Dendritic cell treated with granulocyte-macrophage colony-stimulating factor and Interleukin-4, amounts not matched to agents 40 ng/mL and 50 ng/mL, for 4 days (primary cell): ENCODE measurements around the gene SMIM7.

Source experiments
- H3K27ac Mint-ChIP-seq: one replicate; pipeline ENCODE4 v1.8.0; 2022; ENCODE audit warnings: mild to moderate bottlenecking, mixed read lengths
- H3K27me3 Mint-ChIP-seq: one replicate; pipeline ENCODE4 v1.8.0; 2022; ENCODE audit warnings: mild to moderate bottlenecking, mixed read lengths
- H3K36me3 Mint-ChIP-seq: one replicate; pipeline ENCODE4 v1.8.0; 2022; ENCODE audit warnings: low read depth, mixed read lengths
- H3K4me1 Mint-ChIP-seq: one replicate; pipeline ENCODE4 v1.8.0; 2022; ENCODE audit warnings: low read depth, mixed read lengths
- H3K4me3 Mint-ChIP-seq: one replicate; pipeline ENCODE4 v1.8.0; 2022; ENCODE audit warnings: mild to moderate bottlenecking, moderate library complexity, mixed read lengths
- H3K9me3 Mint-ChIP-seq: one replicate; pipeline ENCODE4 v1.8.0; 2022; ENCODE audit warnings: mixed read lengths
- intact Hi-C: fragments of 100-400 bp; cut with micrococcal nuclease; formaldehyde crosslinking; loops from one replicate; pipeline ENCODE4 v1.15.0; 2022

SMIM7 gene

GRCh38 chr19:16645140-16645539 lies 14.8 kb downstream of the SMIM7 start:
- no peaks in the 10 kb centered on the region for H3K9me3 Mint-ChIP-seq
- no peaks in the 10 kb centered on the region for H3K27me3 Mint-ChIP-seq
- H3K27ac Mint-ChIP-seq, result no peak overlapping the region
- no peak overlapping the region for H3K4me3 Mint-ChIP-seq
- intact Hi-C loops, result no loop called here
- peaks cover 100% of the 10 kb centered on the region for H3K36me3 Mint-ChIP-seq
- H3K4me1 Mint-ChIP-seq, result peaks cover 7% of the 10 kb centered on the region

DNA sequence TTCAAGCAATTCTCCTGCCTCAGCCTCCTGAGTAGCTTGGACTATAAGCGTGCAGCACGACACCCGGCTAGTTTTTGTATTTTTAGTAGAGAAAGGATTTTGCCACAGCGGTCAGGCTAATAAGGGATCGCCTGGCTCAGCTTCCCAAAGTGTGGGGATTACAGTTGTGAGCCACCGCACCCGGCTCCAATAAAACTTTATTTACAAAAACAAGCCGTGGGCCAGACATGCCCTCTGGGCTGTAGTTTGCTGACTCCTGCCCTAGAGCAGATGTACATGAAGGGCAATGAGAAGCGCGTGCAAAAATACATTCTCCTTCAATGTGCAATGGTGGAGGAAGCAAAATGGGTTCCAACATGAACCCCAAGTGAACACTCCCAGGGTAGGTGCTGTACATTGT lies 18.2 kb downstream of the SMIM7 start:
- Mint-ChIP-seq H3K27me3 (no peaks in the 10 kb centered on the region), H3K4me3 (no peak overlapping the region), H3K27ac (no peak overlapping the region), H3K9me3 (no peaks in the 10 kb centered on the region), H3K4me1 (peaks cover 5% of the 10 kb centered on the region), H3K36me3 (peaks cover 100% of the 10 kb centered on the region)
- intact Hi-C loops, result no loop called here

DNA sequence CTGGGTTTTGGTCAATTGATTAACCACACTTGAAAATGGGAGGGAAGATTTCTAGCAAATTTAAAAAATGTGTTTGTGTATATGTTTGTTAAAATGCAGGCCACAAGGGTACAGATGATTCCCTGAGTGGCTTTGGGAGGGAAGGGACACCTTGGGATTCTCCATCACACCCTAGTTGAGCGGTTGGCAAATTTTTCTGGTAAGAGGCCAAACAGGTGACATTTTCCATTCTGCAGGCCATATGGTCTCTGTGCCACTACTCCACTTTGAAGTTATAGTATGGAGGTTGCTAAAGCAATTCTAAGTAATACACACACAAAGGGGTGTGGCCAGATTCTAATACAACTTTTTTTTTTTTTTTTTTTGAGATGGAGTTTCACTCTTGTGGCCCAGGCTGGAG lies 19.0 kb downstream of the SMIM7 start:
- Mint-ChIP-seq H3K4me3 (no peak overlapping the region), H3K4me1 (peaks cover 5% of the 10 kb centered on the region), H3K36me3 (peaks cover 100% of the 10 kb centered on the region), H3K27ac (no peak overlapping the region), H3K27me3 (no peaks in the 10 kb centered on the region), H3K9me3 (no peaks in the 10 kb centered on the region)
- intact Hi-C loops, result no loop called here

- H3K4me1 Mint-ChIP-seq, result peaks cover 5% of the 10 kb centered on the region
- no peak overlapping the region for H3K4me3 Mint-ChIP-seq
- H3K27ac Mint-ChIP-seq, result no peak overlapping the region
- no peaks in the 10 kb centered on the region for H3K27me3 Mint-ChIP-seq
- intact Hi-C loops, result no loop called here
- H3K9me3 Mint-ChIP-seq, result no peaks in the 10 kb centered on the region
- peaks cover 98% of the 10 kb centered on the region for H3K36me3 Mint-ChIP-seq
Observed at GRCh38 chr19:16638666-16639065, 21.3 kb downstream of the SMIM7 start.

DNA sequence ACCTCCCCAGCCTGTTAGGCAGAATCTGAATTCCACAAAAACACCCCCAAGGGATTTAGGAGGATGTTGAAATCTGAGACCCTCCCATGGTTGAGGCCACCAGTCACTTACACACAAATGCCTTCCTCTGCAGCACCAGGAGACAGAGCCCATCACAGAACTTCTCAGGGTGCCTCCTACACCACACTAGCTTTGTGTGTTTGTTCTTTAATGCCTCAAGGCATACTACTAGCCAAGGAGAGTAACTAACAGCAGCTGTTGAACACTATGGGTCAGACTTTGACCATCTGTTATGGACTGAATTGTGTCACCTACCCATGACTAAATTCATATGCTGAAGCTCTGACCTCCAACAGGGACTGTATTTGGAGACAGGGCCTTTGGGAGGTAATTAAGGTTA lies 22.4 kb downstream of the SMIM7 start:
- Mint-ChIP-seq H3K4me1 (peaks cover 5% of the 10 kb centered on the region), H3K27me3 (no peaks in the 10 kb centered on the region), H3K36me3 (peaks cover 98% of the 10 kb centered on the region), H3K9me3 (no peaks in the 10 kb centered on the region), H3K4me3 (no peak overlapping the region), H3K27ac (no peak overlapping the region)
- intact Hi-C loops, result no loop called here

- intact Hi-C loops, result no loop called here
- peaks cover 76% of the 10 kb centered on the region for H3K36me3 Mint-ChIP-seq
- no peaks in the 10 kb centered on the region for H3K27me3 Mint-ChIP-seq
- no peak overlapping the region for H3K27ac Mint-ChIP-seq
- H3K4me1 Mint-ChIP-seq, result peaks cover 19% of the 10 kb centered on the region
- no peak overlapping the region for H3K4me3 Mint-ChIP-seq
- H3K9me3 Mint-ChIP-seq, result no peaks in the 10 kb centered on the region
Observed at GRCh38 chr19:16631465-16631864, 28.5 kb downstream of the SMIM7 start.

GRCh38 chr19:16628984-16629691 lies 30.8 kb downstream of the SMIM7 start:
- peak overlapping the region; percentile 94 for H3K27ac Mint-ChIP-seq
- H3K36me3 Mint-ChIP-seq, result peaks cover 70% of the 10 kb centered on the region

DNA sequence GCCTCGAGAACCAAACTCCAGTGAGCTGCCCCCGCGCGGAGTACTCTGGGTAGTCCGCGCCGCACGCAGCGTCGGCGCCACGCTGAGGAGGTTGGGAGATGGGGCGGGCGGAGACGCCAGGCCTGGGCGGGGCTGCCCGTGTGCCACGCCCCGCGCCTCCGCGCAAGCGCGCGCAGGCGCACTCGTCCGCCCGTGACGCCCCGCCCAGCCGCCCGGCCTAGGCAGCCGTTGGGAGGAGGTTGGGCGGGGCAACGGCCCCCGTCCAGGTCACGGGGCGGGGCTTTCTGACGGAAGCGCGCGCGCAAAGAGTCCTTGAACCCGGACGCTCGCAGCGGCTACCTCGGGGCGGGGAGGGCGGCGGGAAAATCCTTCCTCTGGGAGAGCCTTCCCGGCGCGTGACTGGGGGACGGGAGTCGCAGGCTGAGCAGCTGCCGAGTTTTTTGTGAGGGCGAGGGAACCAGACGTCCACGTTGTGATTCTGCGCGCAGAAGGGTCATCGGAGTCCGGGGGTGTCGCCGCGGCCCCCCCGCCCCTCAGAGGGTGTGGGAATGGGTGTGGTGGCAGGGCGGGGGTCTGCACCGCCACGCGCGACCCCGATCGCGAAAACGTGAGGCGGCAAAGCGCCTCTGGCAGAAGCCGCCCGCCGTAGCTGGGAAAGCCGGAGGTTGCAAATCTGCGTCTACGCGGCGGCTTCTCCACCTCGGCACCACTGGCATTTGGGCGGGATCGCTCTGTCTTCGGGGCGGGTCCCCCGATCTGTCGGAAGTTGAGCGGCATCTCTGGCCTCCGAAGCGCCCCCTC lies 31.6 kb downstream of the SMIM7 start, which contains the start of gene MED26:
TSS of gene MED26 (minus strand) at position 22 of the 801 bp plus-strand sequence. CDS start 261 bp downstream, outside the sequence.
- H3K9me3 Mint-ChIP-seq, result no peaks in the 10 kb centered on the region
- peaks cover 44% of the 10 kb centered on the region for H3K4me1 Mint-ChIP-seq
- H3K27ac Mint-ChIP-seq, result peak within 1 kb of the TSS; percentile 97
- H3K36me3 Mint-ChIP-seq, result peaks cover 72% of the 10 kb centered on the region
- H3K4me3 Mint-ChIP-seq, result peak within 1 kb of the TSS; percentile 99
- H3K27me3 Mint-ChIP-seq, result no peaks in the 10 kb centered on the region
- intact Hi-C loops, result loop anchor here (1.0 to 5.0 kb wide), 4 partner anchors 32 to 86 kb away; partner anchors contain the start of genes CHERP, SLC35E1, SMIM7 and TMEM38A

More at GRCh38 chr19:16628984-16629691, 30.8 kb downstream of the SMIM7 start:
- Mint-ChIP-seq H3K9me3 (no peaks in the 10 kb centered on the region), H3K27me3 (no peaks in the 10 kb centered on the region), H3K4me3 (peak overlapping the region; percentile 97), H3K4me1 (peaks cover 39% of the 10 kb centered on the region)
- intact Hi-C loops, result loop anchor here (1.0 to 5.0 kb wide), 4 partner anchors 32 to 87 kb away; partner anchors contain the start of genes CHERP, SLC35E1, SMIM7 and TMEM38A

- intact Hi-C loops, result loop anchor here (1.0 to 5.0 kb wide), 4 partner anchors 33 to 86 kb away; partner anchors contain the start of genes CHERP, SLC35E1, SMIM7 and TMEM38A
- Mint-ChIP-seq H3K4me3 (peak overlapping the region; percentile 99), H3K27me3 (no peaks in the 10 kb centered on the region), H3K9me3 (no peaks in the 10 kb centered on the region), H3K4me1 (peaks cover 46% of the 10 kb centered on the region), H3K27ac (peak overlapping the region; percentile 97), H3K36me3 (peaks cover 72% of the 10 kb centered on the region)
Observed at GRCh38 chr19:16627928-16628182, 32.1 kb downstream of the SMIM7 start.

- no peaks in the 10 kb centered on the region for H3K9me3 Mint-ChIP-seq
- H3K36me3 Mint-ChIP-seq, result peaks cover 68% of the 10 kb centered on the region
- H3K27me3 Mint-ChIP-seq, result no peaks in the 10 kb centered on the region
- H3K4me3 Mint-ChIP-seq, result peak overlapping the region; percentile 99
- intact Hi-C loops, result loop anchor here (5.0 kb wide), 1 partner anchor 55 kb away; the partner anchor contains the start of gene SLC35E1
- H3K27ac Mint-ChIP-seq, result peak overlapping the region; percentile 97
- peaks cover 51% of the 10 kb centered on the region for H3K4me1 Mint-ChIP-seq
Observed at GRCh38 chr19:16627193-16627927, 32.6 kb downstream of the SMIM7 start.

GRCh38 chr19:16626796-16627192 lies 33.1 kb downstream of the SMIM7 start:
- Mint-ChIP-seq H3K27ac (peak overlapping the region; percentile 97), H3K4me1 (peaks cover 54% of the 10 kb centered on the region), H3K36me3 (peaks cover 62% of the 10 kb centered on the region), H3K27me3 (no peaks in the 10 kb centered on the region), H3K9me3 (no peaks in the 10 kb centered on the region), H3K4me3 (peak overlapping the region; percentile 99)
- intact Hi-C loops, result loop anchor here (5.0 kb wide), 1 partner anchor 54 kb away; the partner anchor contains the start of gene SLC35E1

DNA sequence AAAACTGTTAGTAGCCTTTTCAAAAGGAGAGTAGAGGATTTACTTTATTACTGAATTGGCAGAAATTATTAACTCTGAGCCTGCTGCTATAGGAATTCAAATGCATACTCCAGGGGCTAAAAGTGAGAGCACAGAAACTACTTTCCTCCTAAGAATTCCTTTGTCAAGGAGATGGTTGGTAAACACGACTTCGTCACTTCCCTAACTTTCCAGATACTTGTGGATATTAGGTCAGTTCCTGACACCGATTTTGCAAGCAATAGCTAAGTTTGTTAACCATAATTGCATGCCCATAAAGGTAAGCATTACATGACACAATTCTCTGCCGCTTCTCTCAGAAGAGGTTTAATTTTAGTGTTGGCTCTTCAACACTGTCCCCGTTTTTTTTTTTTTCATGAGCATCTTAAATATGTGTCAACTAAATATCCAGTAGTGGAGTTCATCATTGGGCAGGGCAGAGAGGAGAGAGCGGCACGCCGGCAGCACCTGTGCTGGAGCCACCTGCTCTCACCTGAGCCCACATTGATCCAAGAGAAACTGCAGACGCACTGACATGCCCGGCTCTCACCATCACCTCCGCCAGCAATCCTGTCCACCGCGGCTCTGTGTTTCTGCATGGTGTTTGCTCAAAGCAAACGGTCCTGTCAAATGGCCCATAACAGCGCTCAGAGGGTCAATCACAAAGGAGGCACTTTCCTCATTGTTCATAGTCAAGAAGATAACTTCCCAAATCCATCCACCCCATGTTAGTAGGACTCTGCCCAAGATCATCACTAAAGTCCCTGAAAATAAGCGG lies 34.6 kb downstream of the SMIM7 start:
- intact Hi-C loops, result loop anchor here (5.0 kb wide), 1 partner anchor 53 kb away; the partner anchor contains the start of gene SLC35E1
- Mint-ChIP-seq H3K9me3 (no peaks in the 10 kb centered on the region), H3K27me3 (no peaks in the 10 kb centered on the region), H3K36me3 (peaks cover 50% of the 10 kb centered on the region), H3K27ac (peak overlapping the region; percentile 58), H3K4me1 (peaks cover 67% of the 10 kb centered on the region), H3K4me3 (no peak overlapping the region)

- Mint-ChIP-seq H3K9me3 (no peaks in the 10 kb centered on the region), H3K27ac (no peak overlapping the region), H3K4me1 (peaks cover 75% of the 10 kb centered on the region), H3K4me3 (no peak overlapping the region), H3K36me3 (peaks cover 50% of the 10 kb centered on the region), H3K27me3 (no peaks in the 10 kb centered on the region)
- intact Hi-C loops, result no loop called here
Observed at GRCh38 chr19:16624236-16624635, 35.7 kb downstream of the SMIM7 start.
